Osteoblast (primary cell): ENCODE measurements around the gene ZKSCAN4. TPM values are rescaled to one million over a fixed set of nuclear protein-coding genes. Genes with fewer than 3 reads are reported as not detected.

Experiments
- DNase-seq: peaks from one replicate; pipeline ENCODE4 v3.0.0; 2011; ENCODE audit warnings: low spot score, mixed read lengths; ENCODE audit not compliant: insufficient read length; ENCODE audit errors: missing footprints
- H2AFZ ChIP-seq: 2 replicates; pipeline ENCODE4 v1.6.0; 2011; ENCODE audit warnings: mild to moderate bottlenecking, low read length
- H3K27ac ChIP-seq: 2 replicates; pipeline ENCODE4 v1.5.1; 2011; ENCODE audit warnings: mild to moderate bottlenecking, low read depth, low read length, moderate library complexity
- H3K27me3 ChIP-seq: 2 replicates; pipeline ENCODE4 v1.6.0; 2012; ENCODE audit warnings: mild to moderate bottlenecking, control low read depth, inconsistent platforms, low read length, moderate library complexity; ENCODE audit not compliant: insufficient read depth
- H3K36me3 ChIP-seq: 2 replicates; pipeline ENCODE4 v1.5.1; 2011; ENCODE audit warnings: mild to moderate bottlenecking, low read length, control low read depth, moderate library complexity; ENCODE audit not compliant: insufficient read depth
- H3K4me1 ChIP-seq: 2 replicates; pipeline ENCODE4 v1.5.1; 2011; ENCODE audit warnings: mild to moderate bottlenecking, low read length, control low read depth, moderate library complexity; ENCODE audit not compliant: insufficient read depth
- H3K4me2 ChIP-seq: 2 replicates; pipeline ENCODE4 v1.6.0; 2011; ENCODE audit warnings: mild to moderate bottlenecking, low read length; ENCODE audit not compliant: insufficient read depth
- H3K4me3 ChIP-seq: fragments of 200-600 bp; sonication (generic); 3 replicates; pipeline ENCODE4 v1.5.1; 2012; ENCODE audit warnings: mild to moderate bottlenecking, low read length, inconsistent platforms; ENCODE audit not compliant: insufficient read depth
- H3K79me2 ChIP-seq: 2 replicates; pipeline ENCODE4 v1.6.0; 2012; ENCODE audit warnings: mild to moderate bottlenecking, low read length, control low read depth, inconsistent platforms; ENCODE audit not compliant: insufficient read depth
- H3K9me3 ChIP-seq: 2 replicates; pipeline ENCODE4 v1.5.1; 2011; ENCODE audit warnings: low read depth, low read length, control low read depth
- H4K20me1 ChIP-seq: 2 replicates; pipeline ENCODE4 v1.6.0; 2012; ENCODE audit warnings: mild to moderate bottlenecking, low read length, control low read depth; ENCODE audit not compliant: insufficient read depth
- CTCF ChIP-seq: IDR thresholded peaks from 2 replicates; pipeline ENCODE4 v1.5.1; 2011; ENCODE audit warnings: mild to moderate bottlenecking, low read depth, low read length, moderate library complexity; ENCODE audit errors: extremely low read depth
- total RNA-seq: library from RNA; depleted of rRNA; stranded (reverse); fragments of >200 nt; gene quantifications from 2 replicates; pipeline ENCODE4 v1.2.3, GENCODE V29; 2012

Gene ZKSCAN4
- total RNA-seq, 1 donor = 6.5 TPM

GRCh38 chr6:28257042-28257441, 5.0 kb upstream of the ZKSCAN4 start:
- Histone ChIP-seq H3K4me3 (no peak overlapping the region), H3K79me2 (peaks cover under 1% of the 10 kb centered on the region), H4K20me1 (no peaks in the 10 kb centered on the region), H3K27ac (no peak overlapping the region), H3K4me2 (no peak overlapping the region), H3K27me3 (no peaks in the 10 kb centered on the region), H3K9me3 (peaks cover 3% of the 10 kb centered on the region), H3K36me3 (no peaks in the 10 kb centered on the region), H2AFZ (no peak overlapping the region), H3K4me1 (peaks cover 8% of the 10 kb centered on the region)
- TF ChIP-seq CTCF = no peak
- DNase-seq = no peak

GRCh38 chr6:28254121-28254519, 2.1 kb upstream of the ZKSCAN4 start:
- peaks cover 15% of the 10 kb centered on the region for H3K79me2 ChIP-seq
- no peaks in the 10 kb centered on the region for H4K20me1 ChIP-seq
- no peak overlapping the region for H3K4me3 ChIP-seq
- H3K4me2 ChIP-seq = no peak overlapping the region
- peaks cover 13% of the 10 kb centered on the region for H3K4me1 ChIP-seq
- DNase-seq = no peak
- TF ChIP-seq CTCF = no peak
- H3K9me3 ChIP-seq = no peaks in the 10 kb centered on the region
- H3K27ac ChIP-seq = no peak overlapping the region
- H3K27me3 ChIP-seq = no peaks in the 10 kb centered on the region
- H3K36me3 ChIP-seq = no peaks in the 10 kb centered on the region
- H2AFZ ChIP-seq = no peak overlapping the region

- no peaks in the 10 kb centered on the region for H4K20me1 ChIP-seq
- H3K9me3 ChIP-seq = no peaks in the 10 kb centered on the region
- no peaks in the 10 kb centered on the region for H3K27me3 ChIP-seq
- peaks cover 3% of the 10 kb centered on the region for H3K36me3 ChIP-seq
- H2AFZ ChIP-seq = peak overlapping the region; percentile 100
- no peak for TF ChIP-seq CTCF
- H3K4me1 ChIP-seq = peaks cover 13% of the 10 kb centered on the region
- peak overlapping the region; percentile 94 for H3K4me2 ChIP-seq
- DNase-seq = no peak
- peak overlapping the region; percentile 46 for H3K27ac ChIP-seq
- peak overlapping the region; percentile 98 for H3K4me3 ChIP-seq
- peaks cover 15% of the 10 kb centered on the region for H3K79me2 ChIP-seq
Observed at GRCh38 chr6:28251661-28252008, 434 bp downstream of the ZKSCAN4 start.

GRCh38 chr6:28250747-28251146, 1.3 kb downstream of the ZKSCAN4 start:
- H3K79me2 ChIP-seq = peaks cover 15% of the 10 kb centered on the region
- H3K4me3 ChIP-seq = peak overlapping the region; percentile 98
- peak overlapping the region; percentile 94 for H3K4me2 ChIP-seq
- TF ChIP-seq CTCF = no peak
- DNase-seq = no peak
- H3K27ac ChIP-seq = no peak overlapping the region
- H3K36me3 ChIP-seq = peaks cover 11% of the 10 kb centered on the region
- H3K27me3 ChIP-seq = no peaks in the 10 kb centered on the region
- H3K4me1 ChIP-seq = peaks cover 13% of the 10 kb centered on the region
- H4K20me1 ChIP-seq = no peaks in the 10 kb centered on the region
- no peaks in the 10 kb centered on the region for H3K9me3 ChIP-seq
- no peak overlapping the region for H2AFZ ChIP-seq
